ACC112 (cell line): Measurements from ENCODE around the gene AQP2.

ENCODE experiments used
- H2AFZ ChIP-seq: fragments of 200-600 bp; sonication (generic); one replicate; pipeline ENCODE4 v1.6.0; 2017; ENCODE audit warnings: antibody characterized with exemption, low read length; ENCODE audit not compliant: unreplicated experiment
- H3K27ac ChIP-seq: fragments of 200-600 bp; sonication (generic); 2 replicates; pipeline ENCODE4 v1.5.1; 2014; ENCODE audit warnings: low read depth, mild to moderate bottlenecking, antibody characterized with exemption, low read length, moderate library complexity
- H3K27me3 ChIP-seq: fragments of 200-600 bp; sonication (generic); 2 replicates; pipeline ENCODE4 v1.6.1; 2014; ENCODE audit warnings: mild to moderate bottlenecking, antibody characterized with exemption, low read length, moderate library complexity, mixed read lengths; ENCODE audit not compliant: insufficient read depth
- H3K36me3 ChIP-seq: fragments of 200-600 bp; sonication (generic); 2 replicates; pipeline ENCODE4 v1.6.1; 2016; ENCODE audit warnings: mild to moderate bottlenecking, antibody characterized with exemption, low read length, moderate library complexity, mixed read lengths; ENCODE audit not compliant: insufficient read depth
- H3K4me1 ChIP-seq: fragments of 200-600 bp; sonication (generic); one replicate; pipeline ENCODE4 v1.6.1; 2016; ENCODE audit warnings: low read length, mixed read lengths; ENCODE audit not compliant: insufficient read depth, unreplicated experiment, control insufficient read depth
- H3K4me3 ChIP-seq: fragments of 200-600 bp; sonication (generic); 2 replicates; pipeline ENCODE4 v1.5.1; 2014; ENCODE audit warnings: mild to moderate bottlenecking, low read depth, low read length
- H3K79me2 ChIP-seq: fragments of 200-600 bp; sonication (generic); one replicate; pipeline ENCODE4 v1.6.0; 2016; ENCODE audit warnings: low read length; ENCODE audit not compliant: control insufficient read depth, unreplicated experiment, insufficient read depth

AQP2 gene

GRCh38 chr12:49950273-49951251 is at the start of gene AQP2:
Gene AQP2 (plus strand): TSS chr12:49950737. CDS start chr12:49950831, 94 bp downstream.
- Histone ChIP-seq H3K27ac (no peak within 1 kb of the TSS), H3K79me2 (no peaks in the 10 kb centered on the region), H3K27me3 (no peaks in the 10 kb centered on the region), H3K36me3 (no peaks in the 10 kb centered on the region), H3K4me1 (peaks cover 4% of the 10 kb centered on the region), H2AFZ (no peak within 1 kb of the TSS), H3K4me3 (no peak within 1 kb of the TSS)

GRCh38 chr12:49901026-49901425 is 49.5 kb upstream of the AQP2 start:
- Histone ChIP-seq H3K4me3 (no peak overlapping the region), H3K27ac (no peak overlapping the region), H2AFZ (no peak overlapping the region), H3K36me3 (no peaks in the 10 kb centered on the region), H3K4me1 (peaks cover 7% of the 10 kb centered on the region), H3K79me2 (no peaks in the 10 kb centered on the region), H3K27me3 (no peaks in the 10 kb centered on the region)

GRCh38 chr12:49901986-49902385 is 48.6 kb upstream of the AQP2 start:
- H2AFZ ChIP-seq, result no peak overlapping the region
- H3K27me3 ChIP-seq, result no peaks in the 10 kb centered on the region
- no peaks in the 10 kb centered on the region for H3K36me3 ChIP-seq
- H3K4me1 ChIP-seq, result peaks cover 7% of the 10 kb centered on the region
- no peak overlapping the region for H3K4me3 ChIP-seq
- no peak overlapping the region for H3K27ac ChIP-seq
- no peaks in the 10 kb centered on the region for H3K79me2 ChIP-seq

- H3K79me2 ChIP-seq, result no peaks in the 10 kb centered on the region
- no peak overlapping the region for H2AFZ ChIP-seq
- H3K4me1 ChIP-seq, result peaks cover 7% of the 10 kb centered on the region
- H3K27me3 ChIP-seq, result no peaks in the 10 kb centered on the region
- no peak overlapping the region for H3K27ac ChIP-seq
- no peaks in the 10 kb centered on the region for H3K36me3 ChIP-seq
- H3K4me3 ChIP-seq, result 0 out of 2 replicates have a peak overlapping the region, but pooled peaks have one; percentile 72
Measured at GRCh38 chr12:49902399-49903350, 47.9 kb upstream of the AQP2 start.

- H3K79me2 ChIP-seq, result no peaks in the 10 kb centered on the region
- H3K36me3 ChIP-seq, result no peaks in the 10 kb centered on the region
- peaks cover 7% of the 10 kb centered on the region for H3K4me1 ChIP-seq
- H3K4me3 ChIP-seq, result peak overlapping the region; percentile 72
- no peak overlapping the region for H3K27ac ChIP-seq
- H3K27me3 ChIP-seq, result no peaks in the 10 kb centered on the region
- H2AFZ ChIP-seq, result peak overlapping the region; percentile 80
Measured at GRCh38 chr12:49903351-49903699, 47.2 kb upstream of the AQP2 start.

GRCh38 chr12:49903700-49904423 is 46.7 kb upstream of the AQP2 start, which contains the start of gene FAIM2:
Gene FAIM2 (minus strand): TSS chr12:49903900. CDS start chr12:49903792, 108 bp downstream.
- no peak within 1 kb of the TSS for H3K27ac ChIP-seq
- peak within 1 kb of the TSS; percentile 80 for H2AFZ ChIP-seq

GRCh38 chr12:49904601-49905000 is 45.9 kb upstream of the AQP2 start:
- no peaks in the 10 kb centered on the region for H3K27me3 ChIP-seq
- no peaks in the 10 kb centered on the region for H3K36me3 ChIP-seq
- no peaks in the 10 kb centered on the region for H3K79me2 ChIP-seq
- peak overlapping the region; percentile 73; the same call in 1 of the 2 replicates for H3K4me3 ChIP-seq
- peak overlapping the region; percentile 53 for H2AFZ ChIP-seq
- no peak overlapping the region for H3K27ac ChIP-seq
- peaks cover 8% of the 10 kb centered on the region for H3K4me1 ChIP-seq

More at GRCh38 chr12:49903700-49904423, 46.7 kb upstream of the AQP2 start, which contains the start of gene FAIM2:
- Histone ChIP-seq H3K36me3 (no peaks in the 10 kb centered on the region), H3K27me3 (no peaks in the 10 kb centered on the region), H3K79me2 (no peaks in the 10 kb centered on the region), H3K4me3 (peak within 1 kb of the TSS; percentile 73), H3K4me1 (peaks cover 7% of the 10 kb centered on the region)

GRCh38 chr12:49905718-49906314 is 44.7 kb upstream of the AQP2 start:
- Histone ChIP-seq H3K27me3 (no peaks in the 10 kb centered on the region), H3K79me2 (no peaks in the 10 kb centered on the region), H3K27ac (no peak overlapping the region), H3K4me3 (no peak overlapping the region), H3K36me3 (no peaks in the 10 kb centered on the region), H3K4me1 (peaks cover 17% of the 10 kb centered on the region), H2AFZ (no peak overlapping the region)

GRCh38 chr12:49907352-49907751 is 43.2 kb upstream of the AQP2 start:
- peaks cover 17% of the 10 kb centered on the region for H3K4me1 ChIP-seq
- H3K27ac ChIP-seq, result no peak overlapping the region
- no peak overlapping the region for H2AFZ ChIP-seq
- H3K36me3 ChIP-seq, result no peaks in the 10 kb centered on the region
- H3K27me3 ChIP-seq, result no peaks in the 10 kb centered on the region
- H3K4me3 ChIP-seq, result no peak overlapping the region
- H3K79me2 ChIP-seq, result no peaks in the 10 kb centered on the region
